Esophagus mucosa (tissue), 1 donor: ENCODE results near the gene CALU. TPM values are rescaled to one million over a fixed set of nuclear protein-coding genes. Genes with fewer than 3 reads are reported as not detected.

Experiments used
- ATAC-seq: fragments of 200-7000 bp; cut with Tn5 transposase; one replicate; pipeline ENCODE4 v1.9.1; 2020
- total RNA-seq: library from RNA; stranded (reverse); gene quantifications from one replicate; pipeline ENCODE4 v1.2.4, GENCODE V29; 2023
- donor health status: DM: yes; HTN: yes; CAD: no.

CALU gene
- total RNA-seq, 1 donor from 2014 or later: 21.4 TPM

- ATAC-seq: peak; percentile 19
Measured at GRCh38 chr7:128812514-128813168, 73.5 kb downstream of the CALU start.

- ATAC-seq: no peak
Measured at GRCh38 chr7:128814499-128814898, 75.3 kb downstream of the CALU start.

GRCh38 chr7:128815289-128815942 lies 76.3 kb downstream of the CALU start:
- ATAC-seq: peak; percentile 67

- no peak for ATAC-seq
Measured at GRCh38 chr7:128818694-128819093, 79.5 kb downstream of the CALU start.

Other genes with a start within 250 kb of the CALU start
- 0.84 TPM for gene GARIN1A, start 67.1 kb upstream of the CALU start, total RNA-seq
- not detected for gene OPN1SW, start 36.4 kb downstream of the CALU start, total RNA-seq
- 0.76 TPM for gene CCDC136, start 52.6 kb downstream of the CALU start, total RNA-seq
- gene FLNC, start 91.0 kb downstream of the CALU start, total RNA-seq: 2.0 TPM
- 193 TPM for gene ATP6V1F, start 123.5 kb downstream of the CALU start, total RNA-seq
- 1.8 TPM for gene KCP, start 171.3 kb downstream of the CALU start, total RNA-seq
- gene IRF5, start 198.6 kb downstream of the CALU start, total RNA-seq: 15.7 TPM